ENCODE data around the gene HK2.
"Not testable (repeated sequence)": the region's sequence is repeated elsewhere in the genome, so short reads cannot be mapped to it uniquely, and the experiment has no call there.

The HK2 gene

GRCh38 chr2:74896232-74896631 is 62.3 kb downstream of the HK2 start:
- DNase-seq, result no peak

- not testable (repeated sequence) for DNase-seq
These were observed 66.3 kb downstream of the HK2 start for GRCh38 chr2:74900225-74900624.

GRCh38 chr2:74902281-74902860 is 68.4 kb downstream of the HK2 start:
- no peak for DNase-seq

- no peak for DNase-seq
These were observed 72.5 kb downstream of the HK2 start for GRCh38 chr2:74906395-74906794.

GRCh38 chr2:74907560-74907959 is 73.6 kb downstream of the HK2 start:
- peak; percentile 48 to 49 for DNase-seq

GRCh38 chr2:74908748-74909444 is 75.0 kb downstream of the HK2 start:
- DNase-seq, result no peak

GRCh38 chr2:74910245-74910644 is 76.3 kb downstream of the HK2 start:
- no peak for DNase-seq

GRCh38 chr2:74911061-74911460 is 77.1 kb downstream of the HK2 start:
- no peak for DNase-seq

- DNase-seq, result peak in 1 of 2 donors; percentile 39
These were observed 81.8 kb downstream of the HK2 start for GRCh38 chr2:74915743-74916142.

GRCh38 chr2:74916394-74916793 is 82.5 kb downstream of the HK2 start:
- DNase-seq, result peak in 1 of 2 donors; percentile 30

- DNase-seq, result no peak
These were observed 84.0 kb downstream of the HK2 start for GRCh38 chr2:74917702-74918619.

GRCh38 chr2:74919827-74920226 is 85.9 kb downstream of the HK2 start:
- peak; percentile 51 to 57 for DNase-seq

GRCh38 chr2:74921236-74921736 is 87.4 kb downstream of the HK2 start:
- DNase-seq, result peak in 1 of 2 donors; percentile 28

- peak; percentile 84 to 89 for DNase-seq
These were observed 88.8 kb downstream of the HK2 start for GRCh38 chr2:74922592-74923227.

- no peak for DNase-seq
These were observed 90.7 kb downstream of the HK2 start for GRCh38 chr2:74924463-74925265.

GRCh38 chr2:74925361-74925786 is 91.4 kb downstream of the HK2 start:
- no peak for DNase-seq

- DNase-seq, result no peak
These were observed 93.7 kb downstream of the HK2 start for GRCh38 chr2:74927621-74928020.

GRCh38 chr2:74930811-74931486 is 97.0 kb downstream of the HK2 start:
- no peak for DNase-seq

GRCh38 chr2:74931940-74932339 is 98.0 kb downstream of the HK2 start:
- no peak for DNase-seq

- DNase-seq, result no peak
These were observed 102.1 kb downstream of the HK2 start for GRCh38 chr2:74935975-74936391.

GRCh38 chr2:74937221-74937880 is 103.4 kb downstream of the HK2 start:
- no peak for DNase-seq

Data from inflammatory macrophage (primary cell).